A549 (cell line): Measurements from ENCODE around the gene ARHGAP44.

Source experiments
- CEBPB ChIP-seq, 2 experiments: fragments of >200 bp in 1 of 2; sonication (Bioruptor Twin) in 1 of 2; formaldehyde crosslinking in 1 of 2; IDR thresholded peaks; 2 replicates each; pipeline ENCODE4 v1.6.1; 2012 to 2016
- CTCF ChIP-seq: fragments of >200 bp; sonication (Bioruptor Twin); formaldehyde crosslinking; IDR thresholded peaks from 3 replicates; pipeline ENCODE4 v1.5.1; 2016
- EP300 ChIP-seq, 2 experiments: fragments of >200 bp; sonication (Bioruptor Twin); formaldehyde crosslinking; IDR thresholded peaks; 2 replicates in 1 of 2; 3 replicates in 1 of 2; pipeline ENCODE4 v1.6.1; 2016 to 2017
- JUNB ChIP-seq: fragments of >200 bp; sonication (Bioruptor Twin); formaldehyde crosslinking; IDR thresholded peaks from 2 replicates; pipeline ENCODE4 v1.6.1; 2016
- SREBF2 ChIP-seq: fragments of 450-650 bp; IDR thresholded peaks from 2 replicates; pipeline ENCODE4 v1.6.1; 2014; ENCODE audit warnings: mild to moderate bottlenecking, moderate library complexity

- TF ChIP-seq CEBPB (IDR thresholded peaks at IDR 0.05) = no peak
- no peak for TF ChIP-seq JUNB
- TF ChIP-seq SREBF2 = no peak
- no peak for TF ChIP-seq CTCF
- no peak for TF ChIP-seq EP300 (IDR thresholded peaks at IDR 0.05)
Observed at GRCh38 chr17:12967962-12968361, 178.7 kb downstream of the ARHGAP44 start.
